Stimulated activated CD4-positive, alpha-beta T cell treated with anti-CD3 and anti-CD28 coated beads, Interleukin-4, amount 100 ng/mL, for 24 hours (primary cell): ENCODE measurements around the gene RNASE7.

ENCODE experiments used
- DNase-seq: peaks from one replicate; pipeline ENCODE4 v3.0.0-alpha.2; 2020

Gene RNASE7

DNA sequence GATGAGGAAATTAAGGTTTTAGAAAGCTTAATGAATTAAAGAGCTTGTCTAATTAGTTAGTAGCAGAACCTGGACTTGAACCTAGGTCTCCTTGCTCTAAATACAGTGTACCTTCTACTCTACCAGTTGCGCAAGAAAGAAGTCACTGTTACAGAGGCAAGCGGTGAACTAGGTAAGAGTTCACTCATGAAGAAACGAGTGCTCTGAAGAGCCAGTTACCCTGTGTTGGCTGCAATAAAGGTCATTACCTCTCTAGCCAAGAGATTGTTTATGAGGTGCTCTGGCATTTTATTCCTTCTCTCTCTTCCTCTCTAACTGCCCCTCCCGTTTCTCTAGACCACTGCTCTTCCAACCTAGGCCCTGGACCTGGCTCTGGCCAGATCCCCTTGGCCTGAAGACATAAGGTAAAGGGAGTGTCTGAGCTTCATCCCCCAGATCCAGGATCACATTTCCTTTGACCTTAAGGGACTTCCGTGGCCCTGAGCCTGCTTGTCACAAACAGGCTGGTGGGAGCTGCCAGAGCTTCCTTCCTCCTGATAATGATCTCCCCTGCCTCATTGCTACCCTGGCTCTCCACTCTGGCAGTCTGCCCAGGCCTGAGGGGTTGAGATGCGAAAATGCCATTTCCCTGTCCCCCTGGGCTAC is 1.9 kb downstream of the RNASE7 start:
- DNase-seq = no peak

DNA sequence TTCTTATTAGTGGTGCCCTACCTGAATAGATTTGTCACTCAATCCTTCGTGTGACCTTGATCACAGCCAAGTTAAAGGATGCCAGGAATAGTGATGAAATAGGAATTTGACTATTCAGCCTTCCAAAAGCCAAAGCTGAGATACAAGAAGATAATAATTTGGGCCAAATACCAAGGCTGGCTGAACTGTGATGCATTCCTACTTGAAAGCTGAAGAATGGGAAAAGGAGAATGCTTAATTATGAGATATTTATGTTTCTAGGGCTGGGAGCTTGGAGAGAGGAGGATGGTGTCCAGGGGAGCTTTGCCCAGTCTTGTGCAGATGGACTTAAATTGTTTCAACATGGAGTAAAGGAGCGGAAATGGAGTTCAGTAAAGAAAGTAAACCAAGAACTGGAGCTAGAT is 5.2 kb downstream of the RNASE7 start:
- no peak for DNase-seq

DNA sequence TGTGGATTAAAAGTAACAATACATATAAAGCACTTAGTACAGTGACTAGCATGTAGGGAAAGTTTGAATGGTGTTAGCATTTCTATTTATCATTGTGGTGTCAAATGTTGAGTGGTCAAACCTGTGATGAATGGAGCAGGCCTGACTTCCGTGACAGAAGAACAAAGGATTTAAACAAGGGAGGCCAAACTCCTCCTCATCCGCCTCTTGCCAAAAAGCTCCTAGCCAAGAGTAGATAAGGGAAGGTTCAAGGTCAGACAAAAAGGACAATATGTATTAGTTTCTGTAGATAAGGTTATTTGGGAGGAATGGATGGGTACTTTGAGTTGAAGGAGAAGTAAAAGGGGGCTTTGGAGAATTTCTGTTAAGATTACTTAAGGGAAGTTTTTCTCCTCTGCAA is 6.5 kb downstream of the RNASE7 start:
- no peak for DNase-seq

DNA sequence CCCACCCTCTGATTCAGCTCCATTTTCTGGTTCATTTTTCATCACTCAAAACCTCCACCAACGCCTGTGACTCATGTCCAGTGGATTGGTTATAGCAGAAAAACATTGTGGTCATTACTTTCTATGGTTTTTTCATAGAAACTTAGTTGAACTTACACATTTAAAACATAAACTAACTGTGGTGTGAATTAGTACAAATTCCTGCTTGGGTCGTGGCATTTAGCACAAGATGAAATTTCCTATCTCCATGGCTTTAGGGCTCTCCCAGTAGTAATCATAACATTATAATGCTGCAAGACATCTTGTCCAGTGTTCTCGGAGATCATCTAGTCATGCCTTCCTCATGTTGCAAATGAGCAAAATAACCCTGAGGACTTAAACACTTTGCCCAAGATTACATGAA is 7.1 kb downstream of the RNASE7 start:
- DNase-seq = no peak

DNA sequence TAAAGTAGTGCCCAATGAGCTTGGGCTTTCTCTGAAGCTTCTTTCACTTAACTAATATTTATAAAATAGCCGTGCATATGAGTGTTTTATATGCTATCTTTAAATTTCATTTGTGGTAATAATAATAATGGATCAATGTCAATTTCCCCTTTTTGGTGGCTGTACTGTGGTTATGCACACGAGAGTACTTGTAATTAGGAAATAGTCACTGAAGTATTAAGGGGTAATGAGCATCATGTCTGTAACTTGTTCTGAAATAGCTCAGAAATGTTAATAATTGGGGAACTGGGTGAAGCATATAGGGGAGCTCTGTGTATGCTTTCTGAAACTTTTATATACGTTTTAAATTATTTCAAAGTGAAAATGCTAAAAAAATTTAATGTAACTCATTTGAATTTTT is 8.4 kb downstream of the RNASE7 start:
- DNase-seq = no peak

DNA sequence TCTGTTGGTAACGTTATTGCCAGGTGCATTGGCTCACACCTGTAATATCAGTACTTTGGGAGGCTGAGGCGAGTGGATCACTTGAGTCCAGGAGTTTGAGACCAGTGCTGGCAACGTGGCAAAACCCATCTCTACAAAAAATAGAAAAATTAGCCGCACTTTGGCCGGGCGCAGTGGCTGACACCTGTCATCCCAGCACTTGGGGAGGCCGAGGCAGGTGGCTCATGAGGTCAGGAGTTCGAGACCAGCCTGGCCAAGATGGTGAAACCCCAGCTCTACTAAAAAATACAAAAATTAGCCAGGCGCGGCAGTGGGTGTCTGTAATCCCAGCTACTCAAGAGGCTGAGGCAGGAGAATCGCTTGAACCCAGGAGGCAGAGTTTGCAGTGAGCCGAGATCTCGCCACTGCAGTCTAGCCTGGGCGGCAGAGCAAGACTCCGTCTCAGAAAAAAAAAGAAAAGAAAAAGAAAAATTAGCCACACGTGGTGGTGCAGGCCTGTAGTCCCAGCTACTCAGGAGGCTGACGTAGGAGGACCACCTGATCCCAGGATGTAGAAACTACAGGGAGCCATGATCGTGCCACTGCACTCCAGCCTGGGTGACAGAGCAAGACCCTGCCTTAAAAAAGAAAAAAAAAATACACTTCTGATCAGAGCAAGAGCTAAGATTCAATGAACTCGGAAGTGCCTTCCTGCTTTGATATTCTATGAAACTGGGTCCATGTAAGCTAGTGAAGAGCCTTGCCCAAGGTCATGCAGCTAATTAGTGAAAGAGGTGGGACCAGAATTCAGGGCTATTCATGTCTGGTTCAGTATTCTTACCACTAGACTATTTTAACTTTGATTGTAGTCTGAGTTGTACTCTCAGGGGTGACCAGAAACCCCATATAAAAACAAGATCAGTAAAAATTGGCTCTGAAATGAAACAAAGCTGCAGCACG is 11.3 kb downstream of the RNASE7 start:
- DNase-seq = no peak

DNA sequence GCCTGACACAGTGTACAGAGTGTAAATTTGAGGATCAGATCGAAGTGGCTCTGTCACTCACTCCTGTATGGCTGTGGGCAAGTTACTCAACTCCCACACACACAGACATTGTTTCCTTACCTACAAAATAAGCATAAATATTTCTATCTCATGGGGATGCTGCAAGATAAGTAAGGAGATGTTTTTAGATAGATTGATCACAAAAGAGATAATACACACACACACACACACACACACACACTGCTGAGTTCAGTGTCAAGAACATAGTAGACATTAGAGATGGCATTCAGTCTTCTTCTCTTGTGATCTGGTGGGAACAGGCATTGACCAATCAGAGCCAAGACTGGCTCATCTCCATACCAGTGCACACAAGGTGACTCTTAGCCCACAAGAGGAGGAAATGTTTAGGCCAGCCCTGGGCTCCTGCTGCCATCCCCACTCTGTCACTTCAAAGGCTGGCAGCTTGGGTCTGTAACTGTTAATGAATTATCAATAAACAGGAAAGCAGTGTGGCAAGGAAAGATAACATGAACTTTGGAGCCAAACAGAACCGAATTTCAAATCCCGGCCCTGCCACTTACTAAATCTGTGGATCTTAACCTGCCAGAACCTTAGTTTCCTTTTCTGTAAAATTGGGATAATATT is 12.1 kb downstream of the RNASE7 start:
- no peak for DNase-seq

DNA sequence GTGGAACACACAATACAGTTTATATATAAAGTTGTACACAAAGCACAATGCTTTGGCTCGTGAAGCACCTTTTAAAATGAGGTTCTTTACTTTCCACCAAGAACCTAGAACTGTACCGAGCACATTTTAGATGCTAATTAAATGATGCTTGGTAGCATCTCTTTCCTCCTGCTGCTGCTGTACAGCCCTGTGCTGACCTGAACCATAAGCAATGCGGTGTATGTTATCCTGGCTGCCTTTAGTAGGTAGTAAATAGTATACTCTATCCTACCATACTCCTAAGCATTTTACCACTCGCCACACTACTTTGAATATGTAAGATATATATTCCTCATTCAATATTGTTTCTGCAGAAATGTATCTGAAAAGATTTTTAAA is 12.6 kb downstream of the RNASE7 start:
- no peak for DNase-seq

DNA sequence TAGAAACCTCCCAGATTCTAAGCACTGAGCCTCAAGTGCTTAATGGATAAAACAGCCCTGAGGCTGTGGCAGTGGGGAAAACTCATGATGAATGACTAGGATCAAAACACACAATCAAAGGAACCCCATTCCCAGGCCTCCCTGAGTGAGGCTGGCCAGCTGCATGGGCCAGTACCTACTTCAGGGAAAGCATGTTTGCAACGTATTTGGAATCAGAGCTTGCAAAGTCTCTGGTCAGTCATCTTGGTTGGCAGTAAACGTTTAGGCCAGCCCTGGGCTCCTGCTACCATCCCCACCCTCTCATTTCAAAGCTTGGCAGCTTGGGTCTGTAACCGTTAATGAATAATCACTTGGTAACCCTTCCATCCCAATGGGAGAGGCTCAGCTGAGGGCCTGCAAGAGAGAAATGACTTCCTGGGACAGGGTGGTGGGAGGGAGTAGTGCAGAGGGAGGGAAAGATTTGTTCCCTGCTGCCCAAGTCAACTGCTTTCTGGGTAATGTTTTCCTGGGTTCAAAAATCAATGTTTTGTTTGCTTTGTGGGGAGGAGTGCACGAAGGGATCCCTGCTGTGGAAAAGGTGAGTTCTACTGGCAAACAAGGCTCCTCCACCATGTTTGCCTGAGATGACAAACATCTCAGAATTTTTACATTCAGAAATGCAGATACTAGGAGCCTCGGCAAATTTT is 13.4 kb downstream of the RNASE7 start:
- DNase-seq = no peak

DNA sequence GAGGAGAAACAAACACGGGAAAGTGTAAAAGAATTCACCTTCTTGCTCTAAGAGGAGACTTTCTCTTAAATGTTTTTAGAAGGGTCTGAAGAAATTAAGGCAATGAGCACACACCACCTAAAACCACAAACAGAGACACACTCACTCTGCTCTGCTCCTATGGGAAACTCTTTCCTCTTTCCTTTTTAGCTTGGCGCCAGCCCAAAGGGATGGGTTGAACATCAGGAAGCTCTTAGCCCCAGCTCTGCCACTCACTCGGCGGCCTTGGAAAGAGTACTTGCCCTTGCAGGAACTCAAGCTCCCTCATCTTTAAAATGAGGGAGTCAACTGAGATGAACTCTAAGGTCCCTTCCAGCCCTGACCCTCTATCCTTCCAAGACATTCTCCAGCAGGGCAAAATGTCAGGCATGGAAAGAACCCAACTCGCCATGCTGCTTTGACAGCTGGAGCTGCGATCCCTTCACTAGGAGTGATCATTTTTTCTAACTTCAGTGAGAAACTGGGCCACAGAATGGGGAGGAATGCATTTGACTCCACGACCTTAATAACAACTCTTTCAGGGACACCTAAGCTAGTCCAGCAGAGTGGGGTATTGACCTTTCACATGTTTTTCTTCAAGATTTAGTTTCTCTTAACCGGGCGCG is 14.5 kb downstream of the RNASE7 start:
- no peak for DNase-seq

DNA sequence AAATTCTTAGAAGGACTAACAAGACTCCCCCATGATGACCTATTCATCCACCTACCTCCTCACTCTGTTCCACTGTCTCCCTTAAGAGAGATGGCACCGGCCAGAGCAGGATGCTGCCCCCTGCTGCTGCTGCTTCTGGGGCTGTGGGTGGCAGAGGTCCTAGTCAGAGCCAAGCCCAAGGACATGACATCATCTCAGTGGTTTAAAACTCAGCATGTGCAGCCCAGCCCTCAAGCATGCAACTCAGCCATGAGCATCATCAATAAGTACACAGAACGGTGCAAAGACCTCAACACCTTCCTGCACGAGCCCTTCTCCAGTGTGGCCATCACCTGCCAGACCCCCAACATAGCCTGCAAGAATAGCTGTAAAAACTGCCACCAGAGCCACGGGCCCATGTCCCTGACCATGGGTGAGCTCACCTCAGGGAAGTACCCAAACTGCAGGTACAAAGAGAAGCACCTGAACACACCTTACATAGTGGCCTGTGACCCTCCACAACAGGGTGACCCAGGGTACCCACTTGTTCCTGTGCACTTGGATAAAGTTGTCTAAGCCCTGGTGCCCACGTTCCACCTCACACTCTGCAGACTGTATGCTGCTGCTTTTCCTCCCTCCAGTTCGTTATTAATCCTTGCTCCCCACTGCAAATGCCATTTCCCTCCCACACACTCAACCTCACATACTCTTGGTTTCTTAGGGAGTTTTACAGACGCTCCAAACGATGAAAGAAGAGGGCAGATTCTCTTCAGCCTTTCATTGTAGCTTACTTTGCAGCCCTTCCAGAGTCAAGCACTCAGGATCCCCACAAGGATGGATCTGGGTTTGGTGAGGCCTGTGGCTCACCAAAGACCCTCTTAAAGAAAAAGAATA is 15.9 kb downstream of the RNASE7 start, which contains the start of gene RNASE8:
Gene RNASE8, plus strand, starts transcription at position 20 of the 873 bp plus-strand sequence. Its CDS starts 71 bp downstream, at position 91.
- no peak for DNase-seq

DNA sequence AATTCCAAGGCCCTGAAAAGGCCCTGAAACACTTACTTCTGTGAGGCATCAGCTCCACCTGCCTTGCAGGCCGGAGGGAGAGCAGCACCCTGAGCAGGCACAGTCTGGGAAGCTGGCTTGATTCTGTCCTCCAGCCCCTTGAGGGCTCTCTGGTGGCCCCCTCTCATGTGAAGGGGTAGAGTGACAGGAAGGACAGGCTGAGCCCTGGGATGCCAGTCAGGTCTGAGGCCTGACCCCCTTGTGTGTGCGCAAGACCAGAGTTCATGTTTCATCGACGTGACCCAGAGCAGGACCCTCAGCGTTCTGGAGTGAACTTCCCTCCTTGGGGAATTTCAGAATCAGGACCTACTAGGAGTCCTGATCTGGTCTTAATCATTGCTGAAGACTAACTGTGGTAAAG is 16.7 kb downstream of the RNASE7 start:
- DNase-seq = no peak

DNA sequence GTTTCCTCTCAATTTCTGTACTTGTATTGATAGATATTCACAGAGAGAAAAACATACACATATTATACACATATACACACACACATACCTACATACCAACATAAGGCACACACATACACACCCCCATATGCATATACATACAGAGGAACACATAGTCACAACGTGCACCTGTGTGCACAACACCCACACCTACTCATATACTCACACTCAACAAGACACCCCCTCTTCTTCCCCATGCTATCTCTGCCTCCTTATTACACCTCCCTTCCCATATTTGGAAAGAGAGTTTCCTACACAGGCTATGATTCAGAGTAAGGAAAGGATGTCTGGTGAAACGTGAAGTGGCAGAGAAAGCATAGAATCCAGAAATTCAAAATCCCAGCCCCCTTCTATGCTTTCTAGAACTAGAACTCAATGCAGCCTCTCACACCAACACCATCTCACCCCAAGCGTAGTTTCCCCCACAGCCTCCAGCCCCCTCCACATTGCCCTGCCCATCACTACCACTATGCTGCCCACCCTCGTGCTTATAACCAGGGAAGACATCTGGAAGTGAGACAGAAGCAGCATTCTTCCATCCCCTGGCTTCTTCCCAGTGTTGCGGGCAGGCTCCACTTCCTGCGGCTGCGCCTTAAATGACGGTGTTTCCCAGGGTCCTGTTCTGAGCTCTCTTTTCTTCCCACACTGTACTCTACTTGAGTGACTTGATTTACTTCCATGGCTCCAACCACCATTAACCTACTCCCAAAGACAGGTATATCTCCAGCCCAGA is 17.9 kb downstream of the RNASE7 start:
- no peak for DNase-seq

DNA sequence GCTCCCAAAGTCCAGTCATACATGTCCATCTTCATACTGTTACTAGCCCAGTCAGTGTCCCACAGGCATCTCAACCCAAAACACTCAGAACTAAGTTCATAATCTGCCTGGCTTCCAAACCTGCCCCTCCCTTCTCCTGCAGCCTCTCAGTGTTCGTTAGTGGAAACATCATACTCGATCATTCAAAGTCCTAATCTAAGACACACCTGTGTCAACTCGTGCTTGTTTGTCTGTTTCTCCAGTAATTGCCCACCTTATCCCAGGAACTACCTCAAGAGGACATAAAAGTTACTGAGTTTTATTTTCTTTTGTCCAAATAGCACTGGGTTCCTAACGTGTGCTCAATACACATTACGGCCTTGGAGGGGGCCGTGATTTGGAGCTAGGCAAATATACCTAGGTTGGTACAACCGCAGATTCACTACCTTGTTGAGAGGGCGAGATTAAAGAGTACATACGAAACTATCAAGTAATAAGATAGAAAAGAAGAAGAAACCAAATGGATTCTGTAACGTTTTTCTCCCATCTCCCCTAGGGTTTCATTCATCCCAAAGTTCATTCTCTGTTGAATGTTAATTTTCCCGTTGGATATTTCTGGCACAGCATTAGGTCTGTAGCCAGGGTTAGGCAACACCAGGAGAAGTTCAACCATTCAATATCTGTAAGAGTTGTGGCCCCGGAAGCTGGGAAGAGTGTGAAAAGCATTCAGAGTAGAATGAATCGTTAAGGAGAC is 18.6 kb downstream of the RNASE7 start:
- DNase-seq = no peak

DNA sequence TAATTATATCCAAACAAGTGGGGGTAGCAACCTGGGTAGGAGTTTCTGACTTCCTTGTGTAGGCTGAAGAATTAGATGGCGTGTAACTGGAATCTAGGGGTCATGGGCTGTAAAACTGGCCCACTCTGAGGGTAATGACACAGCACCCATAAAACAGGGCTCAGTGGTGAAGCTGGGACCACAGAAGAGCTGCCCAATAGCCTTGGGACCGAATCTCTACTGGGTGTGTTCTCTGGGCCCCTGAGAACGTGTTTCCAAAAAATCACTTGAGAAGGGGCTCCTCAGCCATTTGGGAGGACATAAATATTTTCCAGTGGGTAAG is 19.1 kb downstream of the RNASE7 start:
- DNase-seq = no peak

DNA sequence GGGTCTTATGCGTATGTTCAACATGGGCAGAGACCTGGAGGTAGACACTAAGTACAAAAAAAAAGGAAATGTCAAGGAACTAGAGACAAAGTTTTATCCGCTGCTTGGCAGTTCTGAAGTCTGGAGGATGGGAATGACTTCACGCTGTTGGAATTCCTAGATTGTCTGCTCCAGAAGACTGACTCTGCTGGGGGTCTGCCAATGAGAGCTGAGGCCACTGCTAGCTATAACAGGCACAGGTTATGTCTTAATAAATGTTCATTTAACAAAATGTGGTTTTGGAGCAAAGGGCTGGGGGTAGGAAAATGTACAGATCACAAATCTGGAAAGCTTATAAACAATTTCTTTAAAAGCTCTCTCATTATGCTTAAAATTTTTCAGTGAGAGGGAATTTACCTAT is 21.3 kb downstream of the RNASE7 start:
- no peak for DNase-seq

DNA sequence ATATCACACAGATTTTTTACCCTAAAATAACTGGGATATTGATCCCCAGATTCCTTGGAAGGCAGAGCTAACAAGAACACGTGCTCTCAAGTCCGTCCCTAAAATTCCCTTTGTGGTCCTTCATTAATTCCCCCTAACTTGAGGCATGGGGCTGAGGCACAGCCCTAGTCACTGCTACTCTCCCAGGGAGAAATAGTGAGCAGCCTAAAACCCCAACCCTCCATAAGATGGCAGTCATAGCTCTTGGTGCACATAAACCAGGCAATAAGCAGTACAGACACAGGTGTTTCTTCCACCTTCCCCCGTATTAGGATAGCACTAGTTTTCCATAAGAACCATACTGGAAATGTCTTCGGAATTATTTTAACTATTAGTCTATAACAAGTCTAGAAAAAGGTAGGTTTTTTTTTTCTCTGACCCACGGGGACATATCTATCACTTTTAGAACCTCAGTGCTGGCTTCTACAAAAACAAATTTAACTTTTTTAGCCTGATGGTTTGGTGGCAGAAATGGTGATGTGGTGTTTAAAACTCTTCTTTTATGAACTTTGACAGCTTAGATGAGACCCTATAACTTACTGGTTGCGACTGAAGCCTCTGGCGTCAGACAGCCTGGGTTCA is 24.8 kb downstream of the RNASE7 start:
- no peak for DNase-seq

DNA sequence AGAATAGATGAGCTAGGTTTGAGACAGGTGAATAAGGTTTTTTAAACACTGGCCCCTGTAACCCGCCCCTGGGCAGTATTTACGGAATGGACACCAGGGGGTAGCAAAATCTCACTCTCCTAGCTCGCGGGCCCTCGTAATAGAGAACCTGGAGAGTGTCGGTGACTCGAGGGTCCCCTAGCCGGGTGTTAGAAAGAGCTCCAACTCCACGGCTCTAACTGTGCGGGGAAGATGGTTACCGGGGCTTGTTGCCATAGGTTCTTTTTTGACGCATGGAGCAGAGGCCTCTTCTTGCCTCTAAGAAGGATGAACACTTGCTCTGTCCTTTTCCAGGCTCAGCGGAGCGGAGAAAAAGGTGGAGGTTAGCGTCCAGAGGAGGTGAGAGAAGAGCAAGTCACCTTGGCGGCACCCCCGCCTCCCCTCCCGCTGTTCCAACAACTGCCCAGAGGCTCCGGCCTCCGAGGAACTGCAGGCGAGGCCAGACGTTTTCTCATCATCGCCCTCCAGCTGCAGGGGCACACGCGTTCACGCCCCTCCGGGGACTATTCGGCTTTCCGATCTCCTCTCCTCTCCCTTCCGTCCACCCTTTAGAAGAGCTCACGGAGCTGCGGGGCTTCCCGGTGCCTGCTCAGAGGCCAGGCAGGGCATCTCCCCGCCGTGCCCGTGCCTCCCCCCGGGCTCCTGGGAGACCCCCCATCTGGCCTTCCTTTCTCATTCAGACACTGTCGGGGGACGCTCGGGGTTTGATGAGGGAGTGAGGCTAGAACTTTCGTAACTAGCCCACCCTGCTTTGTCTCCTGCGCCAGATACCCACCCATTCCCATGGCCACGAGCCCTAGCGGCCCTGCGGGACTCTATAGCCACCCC is 26.6 kb downstream of the RNASE7 start:
- DNase-seq = peak; percentile 44
